Measurements from ENCODE around the gene ACSM4. TPM values are rescaled to one million over a fixed set of nuclear protein-coding genes. Genes with fewer than 3 reads are reported as not detected.

ACSM4 gene
- total RNA-seq, 1 donor from 2014 or later, result not detected

DNA sequence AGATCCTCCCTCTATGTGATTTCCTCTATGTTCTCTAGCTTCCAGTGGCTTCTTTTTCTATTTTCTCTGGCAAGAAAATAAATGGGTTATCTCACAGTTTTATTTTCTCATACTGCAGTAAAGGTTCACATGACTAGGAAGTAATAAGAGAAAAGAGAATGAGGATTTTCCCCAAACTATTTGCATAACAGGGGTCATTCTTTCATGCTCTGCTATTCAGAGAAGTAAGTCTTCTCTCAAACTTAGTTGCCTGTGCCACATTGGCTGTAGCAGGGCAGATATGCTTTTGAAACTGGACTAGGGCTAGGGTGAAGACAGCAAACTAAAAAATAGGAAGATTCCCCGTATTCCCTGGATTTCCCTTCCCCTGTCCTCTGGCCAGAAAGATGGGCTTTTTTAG is 57.4 kb downstream of the ACSM4 start:
- H3K9me3 ChIP-seq, result no peaks in the 10 kb centered on the region
- H3K27ac ChIP-seq, result no peak overlapping the region
- intact Hi-C loops (cut with DNase I), result no loop called here
- no peaks in the 10 kb centered on the region for H3K4me1 ChIP-seq
- no peak for DNase-seq (ENCODE audit: extremely low spot score in 2 of 2)
- no peak for TF ChIP-seq POLR2A (IDR thresholded peaks at IDR 0.05)
- TF ChIP-seq, protein P1, sequence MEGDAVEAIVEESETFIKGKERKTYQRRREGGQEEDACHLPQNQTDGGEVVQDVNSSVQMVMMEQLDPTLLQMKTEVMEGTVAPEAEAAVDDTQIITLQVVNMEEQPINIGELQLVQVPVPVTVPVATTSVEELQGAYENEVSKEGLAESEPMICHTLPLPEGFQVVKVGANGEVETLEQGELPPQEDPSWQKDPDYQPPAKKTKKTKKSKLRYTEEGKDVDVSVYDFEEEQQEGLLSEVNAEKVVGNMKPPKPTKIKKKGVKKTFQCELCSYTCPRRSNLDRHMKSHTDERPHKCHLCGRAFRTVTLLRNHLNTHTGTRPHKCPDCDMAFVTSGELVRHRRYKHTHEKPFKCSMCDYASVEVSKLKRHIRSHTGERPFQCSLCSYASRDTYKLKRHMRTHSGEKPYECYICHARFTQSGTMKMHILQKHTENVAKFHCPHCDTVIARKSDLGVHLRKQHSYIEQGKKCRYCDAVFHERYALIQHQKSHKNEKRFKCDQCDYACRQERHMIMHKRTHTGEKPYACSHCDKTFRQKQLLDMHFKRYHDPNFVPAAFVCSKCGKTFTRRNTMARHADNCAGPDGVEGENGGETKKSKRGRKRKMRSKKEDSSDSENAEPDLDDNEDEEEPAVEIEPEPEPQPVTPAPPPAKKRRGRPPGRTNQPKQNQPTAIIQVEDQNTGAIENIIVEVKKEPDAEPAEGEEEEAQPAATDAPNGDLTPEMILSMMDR (IDR thresholded peaks at IDR 0.05), result no peak
- TF ChIP-seq POLR2AphosphoS5 (IDR thresholded peaks at IDR 0.05; ENCODE audit: insufficient read depth in 1 of 2, low read depth in 1 of 2), result no peak
- no peaks in the 10 kb centered on the region for H3K36me3 ChIP-seq
- H3K4me3 ChIP-seq, result no peak overlapping the region
- H3K27me3 ChIP-seq, result no peaks in the 10 kb centered on the region

DNA sequence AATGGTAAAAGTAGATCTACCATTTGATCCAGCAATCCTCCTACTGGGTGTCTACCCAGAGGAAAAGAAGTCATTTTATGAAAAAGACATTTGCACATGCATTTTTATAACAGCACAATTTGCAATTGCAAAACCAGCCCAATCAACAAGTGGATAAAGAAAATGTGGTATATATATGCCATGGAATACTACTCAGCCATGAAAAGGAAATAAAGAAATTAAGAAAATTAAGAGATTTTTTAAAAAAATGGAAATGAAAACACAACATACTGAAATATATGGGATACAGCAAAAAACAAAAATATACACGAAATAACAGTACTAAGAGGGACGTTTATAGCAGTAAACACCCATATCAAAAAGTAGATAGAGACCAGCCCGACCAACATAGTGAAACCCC is 58.9 kb downstream of the ACSM4 start:
- DNase-seq (ENCODE audit: extremely low spot score in 2 of 2), result no peak
- no peaks in the 10 kb centered on the region for H3K36me3 ChIP-seq
- no peaks in the 10 kb centered on the region for H3K27me3 ChIP-seq
- intact Hi-C loops (cut with DNase I), result no loop called here
- no peaks in the 10 kb centered on the region for H3K4me1 ChIP-seq
- no peak overlapping the region for H3K27ac ChIP-seq
- H3K4me3 ChIP-seq, result no peak overlapping the region
- TF ChIP-seq POLR2AphosphoS5 (IDR thresholded peaks at IDR 0.05; ENCODE audit: insufficient read depth in 1 of 2, low read depth in 1 of 2), result no peak
- TF ChIP-seq, protein P1 (IDR thresholded peaks at IDR 0.05), result no peak
- TF ChIP-seq POLR2A (IDR thresholded peaks at IDR 0.05), result no peak
- H3K9me3 ChIP-seq, result no peaks in the 10 kb centered on the region

DNA sequence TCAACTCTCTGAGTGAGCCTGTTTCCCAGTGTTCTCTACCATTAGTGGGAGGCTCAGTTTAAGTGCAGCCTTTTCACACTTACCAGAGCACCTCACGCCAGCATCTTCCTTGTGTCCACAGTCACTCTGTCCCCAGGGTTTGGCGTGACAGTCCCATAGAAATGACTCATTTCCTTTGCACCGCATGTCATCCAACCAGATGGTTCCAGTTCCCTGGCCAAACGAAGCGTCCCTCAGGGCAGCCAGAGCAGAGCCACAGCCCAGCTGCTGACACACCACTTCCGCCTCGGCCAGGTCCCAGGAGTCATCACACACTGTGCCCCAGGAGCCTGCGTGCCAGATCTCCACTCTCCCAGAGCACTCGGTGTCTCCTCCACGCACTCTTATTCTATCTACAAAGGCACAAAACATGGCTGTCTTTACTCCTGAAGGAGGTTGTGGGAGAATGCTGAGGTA is 65.4 kb downstream of the ACSM4 start:
- Histone ChIP-seq H3K27me3 (no peaks in the 10 kb centered on the region), H3K36me3 (no peaks in the 10 kb centered on the region), H3K4me3 (no peak overlapping the region), H3K4me1 (no peaks in the 10 kb centered on the region), H3K9me3 (no peaks in the 10 kb centered on the region), H3K27ac (no peak overlapping the region)
- TF ChIP-seq, protein P1 (IDR thresholded peaks at IDR 0.05), result no peak
- TF ChIP-seq POLR2A (IDR thresholded peaks at IDR 0.05) (no peak), POLR2AphosphoS5 (IDR thresholded peaks at IDR 0.05; ENCODE audit: insufficient read depth in 1 of 2, low read depth in 1 of 2) (no peak)
- no peak for DNase-seq (ENCODE audit: extremely low spot score in 2 of 2)
- intact Hi-C loops (cut with DNase I), result no loop called here

DNA sequence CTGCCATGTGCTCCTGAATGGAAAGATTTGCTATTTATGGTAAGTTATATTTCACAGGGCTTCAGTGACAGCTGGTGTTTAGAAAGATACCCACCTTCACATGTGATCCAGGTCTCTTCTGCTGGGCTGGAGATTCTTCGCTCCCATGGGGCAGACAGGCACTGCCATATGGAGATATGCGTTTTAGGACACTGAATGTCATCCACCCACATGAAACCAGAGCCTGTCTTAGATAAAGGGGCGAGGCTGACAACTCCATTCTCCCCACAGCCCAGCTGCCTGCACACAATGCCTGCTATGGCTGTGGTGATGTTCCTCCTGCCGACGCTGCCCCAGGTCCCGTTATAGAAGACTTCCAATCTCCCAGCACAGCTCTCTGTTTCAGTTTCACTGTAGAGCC is 69.4 kb downstream of the ACSM4 start:
- H3K4me3 ChIP-seq, result no peak overlapping the region
- TF ChIP-seq POLR2AphosphoS5 (IDR thresholded peaks at IDR 0.05; ENCODE audit: insufficient read depth in 1 of 2, low read depth in 1 of 2), result no peak
- TF ChIP-seq POLR2A (IDR thresholded peaks at IDR 0.05), result no peak
- TF ChIP-seq, protein P1 (IDR thresholded peaks at IDR 0.05), result no peak
- H3K27ac ChIP-seq, result no peak overlapping the region
- no peaks in the 10 kb centered on the region for H3K27me3 ChIP-seq
- no peak for DNase-seq (ENCODE audit: extremely low spot score in 2 of 2)
- intact Hi-C loops (cut with DNase I), result no loop called here
- H3K36me3 ChIP-seq, result no peaks in the 10 kb centered on the region
- H3K4me1 ChIP-seq, result no peaks in the 10 kb centered on the region
- H3K9me3 ChIP-seq, result no peaks in the 10 kb centered on the region

DNA sequence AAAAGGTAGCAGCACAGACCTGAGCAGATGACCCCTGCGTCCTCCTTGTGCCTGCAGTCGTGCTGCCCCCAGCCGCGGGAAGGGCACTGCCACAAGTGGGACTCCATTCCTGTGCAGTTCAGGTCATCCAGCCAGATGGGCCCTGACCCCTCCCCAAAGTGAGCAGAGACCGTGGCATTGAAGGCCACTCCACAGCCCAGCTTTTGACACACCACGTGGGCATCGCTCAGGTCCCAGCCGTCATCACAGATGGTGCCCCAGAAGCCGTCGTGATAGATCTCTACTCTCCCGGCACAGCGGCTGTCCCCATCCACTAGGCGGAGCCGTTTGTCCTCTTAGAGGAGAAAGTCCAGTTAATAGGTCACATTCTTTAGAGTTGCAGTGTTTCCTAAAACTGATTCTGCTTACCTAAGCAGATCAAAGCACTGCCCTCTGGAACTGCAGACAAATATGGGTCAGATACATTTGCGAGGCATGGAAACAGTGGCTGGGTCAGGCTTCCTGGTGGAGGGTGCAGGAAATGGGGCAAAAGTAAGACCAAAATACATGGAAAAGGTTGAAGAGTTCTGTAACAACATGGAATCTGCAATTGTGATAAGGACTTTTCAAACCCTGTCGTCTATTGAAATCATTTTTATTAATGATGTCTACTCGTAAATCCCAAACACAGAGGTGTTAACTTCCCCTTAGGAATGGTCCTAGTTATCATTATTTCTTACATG is 70.7 kb downstream of the ACSM4 start:
- H3K9me3 ChIP-seq, result no peaks in the 10 kb centered on the region
- intact Hi-C loops (cut with DNase I), result loop anchor here (5.0 kb wide), 1 partner anchor 1443 kb away; no protein-coding TSS in a partner anchor
- H3K36me3 ChIP-seq, result no peaks in the 10 kb centered on the region
- H3K4me3 ChIP-seq, result no peak overlapping the region
- no peak for DNase-seq (ENCODE audit: extremely low spot score in 2 of 2)
- H3K4me1 ChIP-seq, result no peaks in the 10 kb centered on the region
- TF ChIP-seq, protein P1 (IDR thresholded peaks at IDR 0.05), result no peak
- no peak for TF ChIP-seq POLR2AphosphoS5 (IDR thresholded peaks at IDR 0.05; ENCODE audit: insufficient read depth in 1 of 2, low read depth in 1 of 2)
- TF ChIP-seq POLR2A (IDR thresholded peaks at IDR 0.05), result no peak
- H3K27me3 ChIP-seq, result no peaks in the 10 kb centered on the region
- no peak overlapping the region for H3K27ac ChIP-seq

All from vagina (tissue), 2 donors.